ENCODE measurements around the gene BCAS4.

Gene BCAS4

GRCh38 chr20:50857348-50857747, 62.5 kb downstream of the BCAS4 start:
- no peak for DNase-seq

GRCh38 chr20:50858525-50858924, 63.7 kb downstream of the BCAS4 start:
- DNase-seq: no peak

GRCh38 chr20:50859161-50859560, 64.3 kb downstream of the BCAS4 start:
- DNase-seq: no peak

GRCh38 chr20:50861012-50861411, 66.2 kb downstream of the BCAS4 start:
- no peak for DNase-seq

GRCh38 chr20:50862546-50862945, 67.7 kb downstream of the BCAS4 start:
- no peak for DNase-seq

- no peak for DNase-seq
These were observed 70.3 kb downstream of the BCAS4 start for GRCh38 chr20:50865114-50865513.

- no peak for DNase-seq
These were observed 70.7 kb downstream of the BCAS4 start for GRCh38 chr20:50865591-50865990.

GRCh38 chr20:50866036-50866685, 71.3 kb downstream of the BCAS4 start:
- no peak for DNase-seq

GRCh38 chr20:50866831-50867230, 72.0 kb downstream of the BCAS4 start:
- no peak for DNase-seq

- DNase-seq: no peak
These were observed 72.9 kb downstream of the BCAS4 start for GRCh38 chr20:50867805-50868204.

- DNase-seq: no peak
These were observed 73.9 kb downstream of the BCAS4 start for GRCh38 chr20:50868509-50869495.

- DNase-seq: no peak
These were observed 75.8 kb downstream of the BCAS4 start for GRCh38 chr20:50870561-50871161.

- no peak for DNase-seq
These were observed 77.9 kb downstream of the BCAS4 start for GRCh38 chr20:50872560-50873425.

GRCh38 chr20:50873585-50873984, 78.7 kb downstream of the BCAS4 start:
- DNase-seq: no peak

- no peak for DNase-seq
These were observed 79.4 kb downstream of the BCAS4 start for GRCh38 chr20:50874111-50874757.

GRCh38 chr20:50874758-50875665, 80.2 kb downstream of the BCAS4 start:
- no peak for DNase-seq

- no peak for DNase-seq
These were observed 81.3 kb downstream of the BCAS4 start for GRCh38 chr20:50876063-50876685.

- DNase-seq: no peak
These were observed 82.0 kb downstream of the BCAS4 start for GRCh38 chr20:50876816-50877215.

- no peak for DNase-seq
These were observed 82.4 kb downstream of the BCAS4 start for GRCh38 chr20:50877232-50877743.

Measured in T1000 (cell line).